Measurements from ENCODE around the gene TIMM44.

- TF ChIP-seq ZNF24 (IDR thresholded peaks at IDR 0.05) (no peak), POLR2A (IDR thresholded peaks at IDR 0.05; ENCODE audit: low read depth, low read length) (no peak), SIN3A (IDR thresholded peaks at IDR 0.05; ENCODE audit: low read depth, low read length) (no peak), NBN (IDR thresholded peaks at IDR 0.05) (no peak), ESRRA (IDR thresholded peaks at IDR 0.05; ENCODE audit: low read length) (no peak), SP1 (IDR thresholded peaks at IDR 0.05; ENCODE audit: low read depth, low read length) (no peak), SMC3 (IDR thresholded peaks at IDR 0.05; ENCODE audit: borderline replicate concordance, low read length) (no peak)
Observed at GRCh38 chr19:7905268-7905667, 38.2 kb downstream of the TIMM44 start.

All from GM12878 (cell line).